SKM-1 (cell line): ENCODE measurements around the gene METTL1.
A peak's percentile ranks its signal among the peaks of the same experiment; 100 is the strongest.
"Not testable (repeated sequence)": the region's sequence is repeated elsewhere in the genome, so short reads cannot be mapped to it uniquely, and the experiment has no call there.

Experiments used
- DNase-seq: peaks from one replicate; lab custom pipeline; 2025; ENCODE audit not compliant: unreplicated experiment; lab: John Stamatoyannopoulos, UW

The METTL1 gene

DNA sequence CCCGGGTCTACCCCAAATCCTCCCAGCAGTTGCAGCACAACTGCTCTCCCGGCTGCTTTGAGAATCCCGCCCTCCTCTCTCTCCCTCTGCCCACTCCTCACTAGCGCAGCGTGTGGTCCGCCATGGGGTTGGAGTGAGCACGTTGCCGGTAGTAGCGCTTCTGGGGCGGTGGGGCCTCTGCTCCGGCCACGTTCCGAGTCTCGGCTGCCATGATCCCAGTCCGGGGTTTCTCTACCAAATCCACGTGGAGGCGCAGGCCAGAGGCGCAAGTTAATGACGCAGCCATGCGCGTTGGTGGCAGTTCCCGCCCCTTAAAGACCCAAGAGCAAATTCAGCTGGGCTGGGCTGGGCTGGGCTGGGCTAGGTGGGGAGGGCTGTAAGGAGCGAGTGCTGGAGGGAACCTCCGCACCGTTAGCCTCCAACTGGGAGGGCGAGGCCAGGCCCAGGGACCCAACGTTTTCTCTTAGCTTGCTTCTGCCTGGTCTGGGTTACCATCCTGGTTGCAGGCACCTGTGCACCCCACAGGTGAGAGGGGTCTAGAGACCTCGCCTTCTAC is at the start of gene METTL1:
Gene METTL1, minus strand, starts transcription at position 233 of the 556 bp plus-strand sequence. Its CDS starts 22 bp downstream, at position 211.
- peak; percentile 79 for DNase-seq

DNA sequence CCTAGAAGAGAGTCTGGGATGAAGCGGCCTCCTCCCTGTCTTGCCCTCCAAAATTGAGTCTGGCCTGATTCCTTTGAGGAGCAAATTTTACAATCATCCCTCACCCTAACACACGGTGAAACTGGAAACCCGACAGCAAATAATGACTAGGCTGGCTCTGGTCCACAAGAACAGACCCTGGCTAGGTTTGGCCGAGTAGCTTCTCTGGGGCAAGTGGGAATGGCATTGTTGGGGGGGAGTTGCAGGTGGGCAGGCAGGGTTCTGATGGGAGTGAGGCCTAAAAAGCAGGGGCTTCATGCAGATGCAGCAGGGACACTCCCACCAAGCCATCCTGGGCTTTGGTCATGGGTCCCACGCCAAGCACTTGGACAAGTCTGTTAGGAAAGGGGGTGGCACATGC is 49.1 kb upstream of the METTL1 start:
- DNase-seq, result not testable (repeated sequence)

DNA sequence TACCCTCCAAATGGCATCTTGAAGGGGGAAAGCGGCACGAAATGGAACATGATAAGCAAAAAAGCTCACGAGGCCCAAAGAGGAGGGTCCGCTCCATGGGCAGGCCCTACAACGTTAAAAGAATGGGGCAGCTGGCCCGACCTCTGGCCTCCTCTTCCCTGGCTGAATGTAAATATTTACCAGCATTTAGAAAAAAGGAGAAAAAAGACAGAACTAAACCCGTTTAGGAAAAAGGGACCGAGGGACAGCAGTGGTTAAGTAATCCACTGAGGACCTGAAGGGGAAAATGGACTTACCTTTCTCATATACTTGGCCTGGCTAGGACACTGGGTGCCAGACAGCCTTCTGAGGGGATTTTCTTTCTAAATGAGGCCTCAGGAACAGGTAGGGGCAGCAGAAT is 48.2 kb upstream of the METTL1 start:
- DNase-seq, result not testable (repeated sequence)

DNA sequence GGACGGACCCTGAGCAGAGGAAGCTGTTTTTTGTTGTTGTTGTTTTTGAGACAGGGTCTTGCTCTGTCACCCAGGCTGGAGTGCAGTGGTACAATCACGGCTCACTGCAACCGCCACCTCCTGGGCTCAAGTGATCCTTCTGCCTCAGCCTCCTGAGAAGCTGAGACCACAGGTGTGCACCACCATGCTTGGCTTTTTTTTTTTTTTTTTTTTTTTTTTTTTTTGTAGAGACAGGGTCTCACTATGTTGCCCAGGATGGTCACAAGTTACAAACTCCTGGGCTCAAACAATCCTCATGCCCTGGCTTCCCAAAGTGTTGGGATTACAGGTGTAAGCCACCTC is 46.1 kb upstream of the METTL1 start:
- not testable (repeated sequence) for DNase-seq

GRCh38 chr12:57817261-57817989 is 45.5 kb upstream of the METTL1 start:
- no peak for DNase-seq

- peak; percentile 63 for DNase-seq
These were observed 44.9 kb upstream of the METTL1 start for GRCh38 chr12:57816855-57817151.

- DNase-seq, result no peak
These were observed 44.3 kb upstream of the METTL1 start for GRCh38 chr12:57816001-57816854.

DNA sequence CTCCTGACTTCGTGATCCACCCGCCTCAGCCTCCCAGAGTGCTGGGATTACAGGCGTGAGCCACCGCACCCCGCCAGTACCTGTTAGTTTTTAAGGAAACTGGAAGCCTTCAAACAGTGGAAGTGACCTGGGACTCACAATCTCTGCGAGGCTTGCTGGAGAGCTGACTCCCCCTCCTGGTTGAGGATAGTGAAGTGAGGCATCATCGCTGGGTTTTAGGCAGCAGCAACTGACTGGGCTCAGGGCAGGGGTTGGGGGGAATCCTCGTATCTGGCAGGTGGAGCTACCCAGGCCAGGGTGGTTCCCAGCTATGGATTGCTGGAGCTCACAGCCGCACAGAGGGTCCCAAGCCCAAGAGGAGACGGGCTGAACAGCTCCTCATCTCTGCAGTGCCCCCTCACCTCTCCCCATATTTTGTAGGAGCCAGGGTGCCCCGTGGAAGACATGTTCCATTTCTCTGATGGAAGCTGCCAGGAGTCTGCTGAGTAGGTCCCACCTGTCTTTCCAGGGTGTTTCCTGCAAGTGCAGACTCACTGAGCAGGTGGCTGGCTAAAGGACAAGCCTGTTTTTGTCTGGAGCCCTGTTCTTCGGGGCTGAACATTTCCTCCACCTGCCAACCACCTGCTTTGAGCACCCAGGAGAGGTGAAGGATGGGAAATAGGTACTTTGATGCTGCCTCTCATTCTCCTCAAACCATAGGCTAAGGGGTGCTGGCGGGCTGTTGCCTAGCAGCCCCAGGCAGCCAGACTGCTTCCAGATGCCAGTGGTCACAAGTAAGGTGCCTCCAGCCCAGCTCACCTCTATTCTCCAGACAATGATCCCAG is 43.5 kb upstream of the METTL1 start:
- DNase-seq, result no peak

- DNase-seq, result no peak
These were observed 42.3 kb upstream of the METTL1 start for GRCh38 chr12:57813971-57814772.

DNA sequence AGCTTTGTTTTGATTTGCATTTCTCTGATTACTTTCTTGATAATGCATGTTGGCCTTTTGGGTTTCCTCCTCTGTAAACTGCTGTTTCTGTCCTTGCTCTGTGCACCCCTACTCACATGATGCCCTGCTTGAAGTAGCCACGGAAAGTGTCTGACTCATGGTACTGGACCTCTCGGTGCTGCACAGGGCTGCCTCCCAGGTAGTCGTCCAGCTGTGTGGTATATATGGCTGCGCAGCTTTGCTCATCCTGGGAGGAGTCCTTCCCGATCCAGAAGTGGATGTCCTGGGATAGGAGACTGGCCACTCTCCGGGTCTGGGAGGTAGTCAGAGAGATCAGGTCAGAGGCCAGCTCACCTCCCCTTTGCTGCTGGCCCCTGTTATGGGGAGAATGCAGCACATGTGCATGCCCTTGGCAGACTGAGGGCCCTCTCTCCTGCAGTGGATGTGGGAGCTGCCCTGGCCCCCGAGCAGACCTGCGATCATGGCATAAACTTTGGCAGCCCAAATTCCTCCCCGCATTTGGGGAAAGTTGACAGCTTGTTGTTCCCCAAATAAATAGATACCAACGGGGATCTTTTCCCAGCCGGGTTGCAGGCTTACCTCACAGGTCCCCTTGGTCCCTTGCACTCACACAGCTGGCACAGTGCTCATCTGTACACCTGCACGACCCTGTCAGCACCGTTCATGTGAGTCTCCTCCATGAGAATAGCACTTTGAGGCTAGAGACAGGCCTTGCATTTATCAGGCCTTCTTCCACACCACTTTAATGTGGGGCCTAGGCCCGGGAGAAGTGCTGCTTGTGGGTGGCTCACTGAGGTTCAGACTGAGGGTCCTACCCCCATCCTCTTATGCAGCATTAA is 41.4 kb upstream of the METTL1 start:
- DNase-seq, result no peak

- no peak for DNase-seq
These were observed 39.3 kb upstream of the METTL1 start for GRCh38 chr12:57811028-57811755.

DNA sequence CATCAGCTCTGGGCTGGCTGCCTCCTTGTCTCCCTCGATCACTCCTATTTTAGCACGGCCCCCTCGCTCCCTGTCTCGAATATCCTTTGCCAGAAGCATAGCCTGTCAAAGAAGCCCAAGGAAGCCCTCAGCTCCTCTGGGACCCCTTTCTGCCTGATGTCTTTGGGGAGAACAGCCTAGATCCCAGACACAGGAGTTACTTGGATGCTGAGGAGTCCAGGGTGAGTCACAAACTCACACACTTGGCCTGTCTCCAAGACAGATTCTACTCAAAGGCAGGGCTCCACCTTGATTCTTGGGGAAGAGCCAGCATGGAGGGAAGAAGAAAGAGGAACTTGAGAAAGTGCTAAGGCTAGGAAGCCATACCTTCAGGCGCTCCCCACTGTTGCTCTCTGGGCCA is 38.5 kb upstream of the METTL1 start:
- no peak for DNase-seq

DNA sequence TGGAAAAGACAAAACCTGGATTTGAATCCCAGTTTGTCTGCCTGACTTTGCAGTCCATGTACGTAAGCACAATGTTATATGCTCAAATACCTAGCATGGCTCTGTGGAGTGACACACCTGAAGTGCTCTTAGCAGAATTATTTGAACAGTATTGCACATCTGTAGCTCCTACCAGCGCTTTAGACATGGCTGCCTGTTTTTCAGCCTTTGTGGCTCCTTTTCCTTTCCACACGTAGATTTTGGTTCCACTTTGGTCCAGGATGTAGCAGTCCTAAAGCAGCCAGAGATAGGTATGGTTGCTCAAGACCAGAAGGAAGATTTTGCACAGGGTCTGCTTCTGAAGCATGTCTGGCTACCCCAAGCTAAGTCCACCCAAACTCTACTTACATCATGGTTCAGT is 37.5 kb upstream of the METTL1 start:
- DNase-seq, result no peak

- no peak for DNase-seq
These were observed 36.4 kb upstream of the METTL1 start for GRCh38 chr12:57808351-57808750.

DNA sequence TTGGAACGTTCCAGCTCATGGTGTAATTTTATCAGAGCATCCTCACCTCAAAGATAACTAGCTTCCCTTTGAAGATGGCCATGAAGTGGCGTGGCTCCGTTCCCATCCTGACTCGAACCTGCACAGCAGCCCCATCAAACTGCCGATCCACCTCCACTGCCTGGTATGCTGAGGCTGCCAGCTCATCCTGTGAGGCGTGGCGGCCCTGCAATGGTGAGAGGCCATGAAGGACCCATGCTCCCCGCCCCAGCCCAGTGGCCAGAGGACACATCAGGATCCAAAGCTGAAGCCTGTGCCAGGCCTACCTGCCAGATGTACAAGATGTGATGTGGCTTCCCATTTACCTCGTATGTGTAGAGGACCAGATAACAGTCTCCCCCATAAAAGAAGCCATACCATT is 35.4 kb upstream of the METTL1 start:
- DNase-seq, result no peak

DNA sequence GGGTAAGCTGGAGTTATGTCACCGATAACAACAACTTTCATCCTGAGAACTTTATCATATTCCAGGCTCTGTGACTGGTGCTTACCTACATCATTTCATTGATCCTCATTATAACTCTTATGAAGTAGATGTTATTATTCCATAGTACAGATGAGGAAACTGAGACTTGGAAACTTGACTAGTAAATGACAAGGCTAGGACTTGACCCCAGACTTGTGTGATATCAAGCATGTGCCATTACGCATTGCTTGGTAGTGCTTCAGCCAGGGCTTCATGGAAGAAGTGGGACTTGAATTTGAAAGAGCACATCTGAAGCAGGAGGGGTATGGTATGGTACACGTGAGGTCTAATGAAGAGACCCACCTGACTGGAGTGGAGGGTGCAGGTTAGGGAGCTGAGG is 34.8 kb upstream of the METTL1 start:
- DNase-seq, result no peak

DNA sequence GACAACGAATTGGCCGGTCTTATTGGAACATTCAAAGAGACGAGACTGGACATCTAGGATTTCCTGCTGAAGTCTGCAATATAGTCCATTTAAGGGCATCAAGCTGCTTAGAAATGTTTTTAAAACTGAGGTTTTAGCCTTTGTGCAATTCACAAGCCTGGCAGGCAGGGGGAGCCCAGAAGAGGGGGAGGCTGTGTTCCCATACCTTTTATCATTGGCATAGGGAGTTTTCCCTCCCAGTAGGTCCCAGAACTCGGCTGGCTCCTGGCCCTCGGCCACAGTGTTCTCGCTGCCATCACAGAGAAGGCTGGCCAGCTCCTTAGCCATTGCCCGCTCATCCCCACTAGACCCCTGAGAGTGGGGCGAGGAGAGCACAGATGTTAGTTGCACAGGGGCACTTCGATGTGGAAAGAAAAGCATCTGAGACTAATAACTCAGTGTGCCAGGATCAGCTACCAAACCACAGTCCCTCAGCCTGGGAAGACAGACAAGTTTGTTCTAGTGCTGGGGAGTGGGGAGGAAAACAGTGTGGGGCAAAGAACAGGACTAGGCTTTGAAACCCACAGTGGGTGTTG is 31.5 kb upstream of the METTL1 start:
- no peak for DNase-seq

GRCh38 chr12:57802607-57803006 is 30.7 kb upstream of the METTL1 start:
- no peak for DNase-seq

DNA sequence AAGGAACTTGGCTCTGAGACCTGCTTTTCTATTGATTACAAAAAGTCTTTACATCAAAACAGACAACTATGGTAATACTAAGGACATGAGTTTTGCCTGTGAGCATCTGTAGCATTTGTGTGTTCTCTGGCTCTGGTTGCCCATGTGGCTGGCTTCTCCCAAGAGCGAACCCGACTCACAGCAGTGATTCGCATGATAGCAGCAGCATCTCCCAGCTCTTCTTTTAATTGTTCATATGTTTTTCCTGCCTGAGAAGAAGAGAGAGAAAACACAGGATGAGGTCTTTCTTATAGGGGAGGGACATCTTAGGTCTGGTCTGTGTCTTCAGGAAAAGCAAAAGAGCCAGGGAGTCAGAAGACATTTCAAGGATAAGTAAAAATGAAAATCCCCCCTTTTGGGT is 29.1 kb upstream of the METTL1 start:
- DNase-seq, result no peak
